K562 (cell line): ENCODE data around the gene LRP10. TPM values are rescaled to one million over a fixed set of nuclear protein-coding genes. Genes with fewer than 3 reads are reported as not detected.

ENCODE experiments used
- ESRRA ChIP-seq: fragments of 450-650 bp; IDR thresholded peaks from 2 replicates; pipeline ENCODE4 v1.6.1; 2014; ENCODE audit warnings: low read depth, mild to moderate bottlenecking, moderate library complexity, borderline replicate concordance
- ETV5 ChIP-seq: sonication (generic); formaldehyde crosslinking; IDR thresholded peaks from 2 replicates; pipeline ENCODE4 v1.4.0; 2020; ENCODE audit warnings: low read depth, mild to moderate bottlenecking, missing genetic modification reagents
- HES1 ChIP-seq: fragments of 450-650 bp; IDR thresholded peaks from 2 replicates; pipeline ENCODE4 v1.6.1; 2016; ENCODE audit warnings: low read depth, mild to moderate bottlenecking, moderate library complexity
- HOXB6 ChIP-seq: fragments of 250-450 bp; sonication (Bioruptor Pico); IDR thresholded peaks from 2 replicates; pipeline ENCODE4 v1.5.1; 2022; ENCODE audit warnings: mild to moderate bottlenecking, borderline replicate concordance
- MTA1 ChIP-seq: fragments of 450-650 bp; IDR thresholded peaks from 2 replicates; pipeline ENCODE4 v1.6.1; 2017; ENCODE audit warnings: borderline replicate concordance
- THRA ChIP-seq: fragments of 450-650 bp; IDR thresholded peaks from 2 replicates; pipeline ENCODE4 v1.6.1; 2017; ENCODE audit warnings: mild to moderate bottlenecking, moderate library complexity
- TSHZ1 ChIP-seq: fragments of 250-450 bp; sonication (Bioruptor Pico); IDR thresholded peaks from 2 replicates; pipeline ENCODE4 v1.4.0; 2020; ENCODE audit warnings: mild to moderate bottlenecking, moderate library complexity
- ZNF263 ChIP-seq: sonication (generic); formaldehyde crosslinking; IDR thresholded peaks from 2 replicates; pipeline ENCODE4 v1.8.0; 2022; ENCODE audit warnings: mild to moderate bottlenecking, missing genetic modification reagents, borderline replicate concordance
- polyA plus RNA-seq, 8 experiments: library from polyadenylated mRNA; depleted of rRNA in 4 of 8; stranded (reverse) in 5 of 8; unstranded in 3 of 8; fragments of >200 nt; fragmentation: Nextera tagmentation in 2 of 8; fragmentation: Illumina TruSeq in 1 of 8; extraction: Ambion mirVana in 2 of 8; extraction: Trizol in 1 of 8; gene quantifications; 2 replicates each; pipeline versions ENCODE4 v1.2.1 to v1.2.3, GENCODE V29; 2011 to 2014; ENCODE audit warnings: inconsistent platforms in 1 of 8, missing spikeins in 1 of 8
- total RNA-seq, 7 experiments: library from RNA; depleted of rRNA in 6 of 7; stranded (reverse); fragments of >200 nt in 6 of 7; fragmentation: Illumina TruSeq in 2 of 7; extraction: Trizol in 2 of 7; gene quantifications; 2 replicates each; pipeline versions ENCODE4 v1.2.1 to v1.2.3, GENCODE V29; 2011 to 2021; ENCODE audit warnings: low replicate concordance in 1 of 7
- TF ChIP-seq, protein P1 (sequence below): fragments of 450-650 bp; IDR thresholded peaks from 2 replicates; pipeline ENCODE4 v1.6.1; 2016; ENCODE audit warnings: mild to moderate bottlenecking, moderate library complexity

LRP10 gene
- total and polyA plus RNA-seq, 9 of the 15 experiments (the other 6 are each of a cell fraction or from before 2014, with no cell fraction given): 1.3 to 45.5 (median 10.9) TPM

- TF ChIP-seq HOXB6 (no peak), MTA1 (no peak), THRA (no peak), ETV5 (CRISPR knock-in tag) (peak; percentile 81; the same call in 1 of the 2 replicates), TSHZ1 (CRISPR knock-in tag) (no peak), ZNF263 (CRISPR knock-in tag) (no peak; the same call in 1 of the 2 replicates), ESRRA (no peak; the same call in 1 of the 2 replicates), HES1 (no peak)
- TF ChIP-seq, protein P1, sequence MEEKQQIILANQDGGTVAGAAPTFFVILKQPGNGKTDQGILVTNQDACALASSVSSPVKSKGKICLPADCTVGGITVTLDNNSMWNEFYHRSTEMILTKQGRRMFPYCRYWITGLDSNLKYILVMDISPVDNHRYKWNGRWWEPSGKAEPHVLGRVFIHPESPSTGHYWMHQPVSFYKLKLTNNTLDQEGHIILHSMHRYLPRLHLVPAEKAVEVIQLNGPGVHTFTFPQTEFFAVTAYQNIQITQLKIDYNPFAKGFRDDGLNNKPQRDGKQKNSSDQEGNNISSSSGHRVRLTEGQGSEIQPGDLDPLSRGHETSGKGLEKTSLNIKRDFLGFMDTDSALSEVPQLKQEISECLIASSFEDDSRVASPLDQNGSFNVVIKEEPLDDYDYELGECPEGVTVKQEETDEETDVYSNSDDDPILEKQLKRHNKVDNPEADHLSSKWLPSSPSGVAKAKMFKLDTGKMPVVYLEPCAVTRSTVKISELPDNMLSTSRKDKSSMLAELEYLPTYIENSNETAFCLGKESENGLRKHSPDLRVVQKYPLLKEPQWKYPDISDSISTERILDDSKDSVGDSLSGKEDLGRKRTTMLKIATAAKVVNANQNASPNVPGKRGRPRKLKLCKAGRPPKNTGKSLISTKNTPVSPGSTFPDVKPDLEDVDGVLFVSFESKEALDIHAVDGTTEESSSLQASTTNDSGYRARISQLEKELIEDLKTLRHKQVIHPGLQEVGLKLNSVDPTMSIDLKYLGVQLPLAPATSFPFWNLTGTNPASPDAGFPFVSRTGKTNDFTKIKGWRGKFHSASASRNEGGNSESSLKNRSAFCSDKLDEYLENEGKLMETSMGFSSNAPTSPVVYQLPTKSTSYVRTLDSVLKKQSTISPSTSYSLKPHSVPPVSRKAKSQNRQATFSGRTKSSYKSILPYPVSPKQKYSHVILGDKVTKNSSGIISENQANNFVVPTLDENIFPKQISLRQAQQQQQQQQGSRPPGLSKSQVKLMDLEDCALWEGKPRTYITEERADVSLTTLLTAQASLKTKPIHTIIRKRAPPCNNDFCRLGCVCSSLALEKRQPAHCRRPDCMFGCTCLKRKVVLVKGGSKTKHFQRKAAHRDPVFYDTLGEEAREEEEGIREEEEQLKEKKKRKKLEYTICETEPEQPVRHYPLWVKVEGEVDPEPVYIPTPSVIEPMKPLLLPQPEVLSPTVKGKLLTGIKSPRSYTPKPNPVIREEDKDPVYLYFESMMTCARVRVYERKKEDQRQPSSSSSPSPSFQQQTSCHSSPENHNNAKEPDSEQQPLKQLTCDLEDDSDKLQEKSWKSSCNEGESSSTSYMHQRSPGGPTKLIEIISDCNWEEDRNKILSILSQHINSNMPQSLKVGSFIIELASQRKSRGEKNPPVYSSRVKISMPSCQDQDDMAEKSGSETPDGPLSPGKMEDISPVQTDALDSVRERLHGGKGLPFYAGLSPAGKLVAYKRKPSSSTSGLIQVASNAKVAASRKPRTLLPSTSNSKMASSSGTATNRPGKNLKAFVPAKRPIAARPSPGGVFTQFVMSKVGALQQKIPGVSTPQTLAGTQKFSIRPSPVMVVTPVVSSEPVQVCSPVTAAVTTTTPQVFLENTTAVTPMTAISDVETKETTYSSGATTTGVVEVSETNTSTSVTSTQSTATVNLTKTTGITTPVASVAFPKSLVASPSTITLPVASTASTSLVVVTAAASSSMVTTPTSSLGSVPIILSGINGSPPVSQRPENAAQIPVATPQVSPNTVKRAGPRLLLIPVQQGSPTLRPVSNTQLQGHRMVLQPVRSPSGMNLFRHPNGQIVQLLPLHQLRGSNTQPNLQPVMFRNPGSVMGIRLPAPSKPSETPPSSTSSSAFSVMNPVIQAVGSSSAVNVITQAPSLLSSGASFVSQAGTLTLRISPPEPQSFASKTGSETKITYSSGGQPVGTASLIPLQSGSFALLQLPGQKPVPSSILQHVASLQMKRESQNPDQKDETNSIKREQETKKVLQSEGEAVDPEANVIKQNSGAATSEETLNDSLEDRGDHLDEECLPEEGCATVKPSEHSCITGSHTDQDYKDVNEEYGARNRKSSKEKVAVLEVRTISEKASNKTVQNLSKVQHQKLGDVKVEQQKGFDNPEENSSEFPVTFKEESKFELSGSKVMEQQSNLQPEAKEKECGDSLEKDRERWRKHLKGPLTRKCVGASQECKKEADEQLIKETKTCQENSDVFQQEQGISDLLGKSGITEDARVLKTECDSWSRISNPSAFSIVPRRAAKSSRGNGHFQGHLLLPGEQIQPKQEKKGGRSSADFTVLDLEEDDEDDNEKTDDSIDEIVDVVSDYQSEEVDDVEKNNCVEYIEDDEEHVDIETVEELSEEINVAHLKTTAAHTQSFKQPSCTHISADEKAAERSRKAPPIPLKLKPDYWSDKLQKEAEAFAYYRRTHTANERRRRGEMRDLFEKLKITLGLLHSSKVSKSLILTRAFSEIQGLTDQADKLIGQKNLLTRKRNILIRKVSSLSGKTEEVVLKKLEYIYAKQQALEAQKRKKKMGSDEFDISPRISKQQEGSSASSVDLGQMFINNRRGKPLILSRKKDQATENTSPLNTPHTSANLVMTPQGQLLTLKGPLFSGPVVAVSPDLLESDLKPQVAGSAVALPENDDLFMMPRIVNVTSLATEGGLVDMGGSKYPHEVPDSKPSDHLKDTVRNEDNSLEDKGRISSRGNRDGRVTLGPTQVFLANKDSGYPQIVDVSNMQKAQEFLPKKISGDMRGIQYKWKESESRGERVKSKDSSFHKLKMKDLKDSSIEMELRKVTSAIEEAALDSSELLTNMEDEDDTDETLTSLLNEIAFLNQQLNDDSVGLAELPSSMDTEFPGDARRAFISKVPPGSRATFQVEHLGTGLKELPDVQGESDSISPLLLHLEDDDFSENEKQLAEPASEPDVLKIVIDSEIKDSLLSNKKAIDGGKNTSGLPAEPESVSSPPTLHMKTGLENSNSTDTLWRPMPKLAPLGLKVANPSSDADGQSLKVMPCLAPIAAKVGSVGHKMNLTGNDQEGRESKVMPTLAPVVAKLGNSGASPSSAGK: peak; percentile 54; the same call in 1 of the 2 replicates
These were observed 41.7 kb upstream of the LRP10 start, which contains the start of gene MRPL52 (continued) for GRCh38 chr14:22829661-22830442.
